Measurements from ENCODE around the gene NVL.

NVL gene

DNA sequence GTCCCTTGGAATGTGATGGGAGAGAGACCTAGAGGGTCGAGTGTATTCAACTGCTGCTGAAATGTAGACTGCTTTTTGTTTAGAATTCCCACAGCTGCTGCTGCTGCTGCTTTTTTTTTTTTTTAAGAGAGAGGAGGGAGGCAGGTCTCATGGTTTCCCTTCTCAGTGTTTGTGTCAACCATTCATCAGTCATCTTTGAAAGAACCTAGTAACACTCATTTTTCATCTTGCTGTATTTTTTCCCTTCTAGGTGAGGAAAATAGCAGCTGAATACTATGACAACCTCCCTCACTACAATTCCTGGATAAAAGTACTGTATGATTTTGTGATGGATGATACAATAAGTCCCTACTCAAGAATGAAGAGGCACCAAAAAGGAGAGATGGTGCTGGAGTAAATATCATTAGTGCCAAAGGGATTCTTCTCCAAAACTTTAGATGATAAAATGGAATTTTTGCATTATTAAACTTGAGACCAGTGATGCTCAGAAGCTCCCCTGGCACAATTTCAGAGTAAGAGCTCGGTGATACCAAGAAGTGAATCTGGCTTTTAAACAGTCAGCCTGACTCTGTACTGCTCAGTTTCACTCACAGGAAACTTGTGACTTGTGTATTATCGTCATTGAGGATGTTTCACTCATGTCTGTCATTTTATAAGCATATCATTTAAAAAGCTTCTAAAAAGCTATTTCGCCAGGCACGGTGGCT lies 137.7 kb downstream of the NVL start:
- DNase-seq = no peak

DNA sequence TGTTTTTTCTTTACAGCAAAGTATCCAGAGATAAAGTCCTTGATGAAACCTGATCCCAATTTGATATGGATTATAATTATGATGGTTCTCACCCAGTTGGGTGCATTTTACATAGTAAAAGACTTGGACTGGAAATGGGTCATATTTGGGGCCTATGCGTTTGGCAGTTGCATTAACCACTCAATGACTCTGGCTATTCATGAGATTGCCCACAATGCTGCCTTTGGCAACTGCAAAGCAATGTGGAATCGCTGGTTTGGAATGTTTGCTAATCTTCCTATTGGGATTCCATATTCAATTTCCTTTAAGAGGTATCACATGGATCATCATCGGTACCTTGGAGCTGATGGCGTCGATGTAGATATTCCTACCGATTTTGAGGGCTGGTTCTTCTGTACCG lies 140.4 kb downstream of the NVL start:
- no peak for DNase-seq

DNA sequence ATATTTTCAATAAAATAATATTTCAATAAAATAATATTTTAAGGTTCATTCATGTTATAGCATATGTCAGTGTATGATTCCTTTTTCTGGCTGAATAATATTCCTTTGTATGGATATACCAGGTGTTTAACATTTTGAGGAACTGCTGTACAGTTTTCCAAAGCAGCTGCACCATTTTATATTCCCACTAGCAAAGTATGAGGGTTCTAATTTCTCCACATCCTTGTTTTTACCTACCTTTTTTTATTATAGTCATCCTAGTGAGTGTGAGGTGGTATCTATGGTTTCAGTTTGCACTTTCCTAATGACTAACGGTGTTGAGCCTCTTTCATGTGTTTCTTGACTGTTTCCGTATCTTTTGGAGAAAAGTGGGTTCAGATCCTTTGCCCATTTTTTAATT lies 141.7 kb downstream of the NVL start:
- DNase-seq = no peak

DNA sequence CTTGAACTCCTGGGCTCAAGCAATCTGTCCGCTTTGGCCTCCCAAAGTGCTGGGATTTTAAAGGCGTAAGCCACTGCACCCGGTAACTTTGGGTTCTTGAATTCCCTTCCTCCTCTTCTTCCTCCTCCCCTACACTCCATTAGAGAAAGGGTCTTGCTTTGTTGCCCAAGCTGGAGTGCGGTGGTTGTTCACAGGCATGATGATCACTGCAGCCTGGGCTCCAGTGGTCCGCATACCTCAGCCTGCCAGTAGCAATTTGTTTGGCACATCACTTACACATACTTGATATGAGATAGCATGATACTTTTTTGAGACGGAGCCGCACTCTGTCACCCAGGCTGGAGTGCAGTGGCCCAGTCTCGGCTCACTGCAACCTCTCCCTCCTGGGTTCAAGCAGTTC lies 144.8 kb downstream of the NVL start:
- no peak for DNase-seq

DNA sequence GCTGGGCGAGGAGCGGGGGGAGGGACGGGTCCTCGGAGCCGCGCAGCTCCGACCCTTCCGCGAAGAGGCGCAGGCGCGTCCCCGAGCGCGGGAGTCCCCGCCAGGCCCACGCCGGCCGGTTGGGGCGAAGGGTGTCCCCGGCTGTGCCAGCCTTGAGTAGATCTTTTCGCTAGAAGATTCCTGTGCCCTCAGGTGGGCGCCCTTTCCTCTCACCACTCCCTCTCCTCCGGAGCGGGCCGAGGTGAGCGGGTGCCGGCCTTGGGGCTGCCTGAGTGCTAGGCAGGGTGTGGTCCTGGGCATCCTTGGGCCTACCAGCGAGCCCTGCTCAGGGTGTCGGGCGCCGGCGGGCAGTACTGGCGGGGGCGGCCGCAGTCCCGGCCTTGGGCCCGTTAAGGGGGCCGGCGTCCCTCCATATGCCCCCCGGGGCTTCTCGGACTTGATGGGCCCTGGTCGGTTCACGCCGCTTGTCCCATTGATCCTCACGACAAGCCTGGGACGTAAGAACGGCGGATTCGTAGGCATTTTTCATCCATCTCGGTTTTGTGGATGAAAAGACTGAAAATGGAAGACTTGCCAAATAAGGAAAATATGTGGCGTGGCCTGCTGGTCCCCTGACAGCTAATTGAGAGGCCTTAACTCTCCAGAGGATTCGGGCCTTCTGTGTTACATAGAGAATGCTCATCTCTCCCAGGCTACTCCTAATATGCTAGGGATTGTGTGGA lies 146.2 kb downstream of the NVL start:
- DNase-seq = peak; percentile 37

DNA sequence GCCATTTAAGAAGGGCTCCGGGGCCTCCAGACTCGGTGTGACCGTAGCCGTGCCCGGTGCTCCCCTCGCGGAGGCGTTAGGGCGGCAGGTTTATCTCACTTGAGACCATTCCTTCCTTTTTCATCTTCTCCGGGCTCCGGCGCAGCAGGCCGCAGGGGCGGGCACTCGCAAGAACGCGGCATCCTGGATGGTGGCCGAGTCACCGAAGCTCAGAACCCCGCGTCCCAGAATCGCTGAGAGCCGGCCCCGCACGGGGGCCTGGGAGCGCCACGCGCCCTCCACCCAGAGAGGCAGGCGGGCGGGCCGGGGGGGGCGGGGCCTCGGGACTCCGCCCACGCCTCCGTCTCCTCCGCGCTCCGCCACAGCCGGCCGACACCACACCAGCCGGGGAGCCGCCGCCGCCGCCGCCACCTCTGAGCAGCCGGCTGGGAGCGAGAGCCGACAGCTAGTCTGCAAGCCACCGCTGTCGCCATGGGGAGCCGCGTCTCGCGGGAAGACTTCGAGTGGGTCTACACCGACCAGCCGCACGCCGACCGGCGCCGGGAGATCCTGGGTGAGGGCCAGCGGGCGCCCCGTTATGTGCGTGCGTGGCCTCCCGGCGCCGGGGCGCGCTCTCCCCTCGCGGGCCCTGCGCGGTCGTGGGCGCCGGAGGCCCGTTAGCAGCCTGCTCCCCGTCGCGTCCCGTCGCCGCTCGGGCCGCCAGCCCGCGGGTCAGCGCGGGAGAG lies 146.9 kb downstream of the NVL start, which contains the start of gene DEGS1:
Gene DEGS1 (plus strand): TSS at position 375 of the 725 bp plus-strand sequence. CDS start 97 bp downstream, at position 472.
- DNase-seq = peak; percentile 84

DNA sequence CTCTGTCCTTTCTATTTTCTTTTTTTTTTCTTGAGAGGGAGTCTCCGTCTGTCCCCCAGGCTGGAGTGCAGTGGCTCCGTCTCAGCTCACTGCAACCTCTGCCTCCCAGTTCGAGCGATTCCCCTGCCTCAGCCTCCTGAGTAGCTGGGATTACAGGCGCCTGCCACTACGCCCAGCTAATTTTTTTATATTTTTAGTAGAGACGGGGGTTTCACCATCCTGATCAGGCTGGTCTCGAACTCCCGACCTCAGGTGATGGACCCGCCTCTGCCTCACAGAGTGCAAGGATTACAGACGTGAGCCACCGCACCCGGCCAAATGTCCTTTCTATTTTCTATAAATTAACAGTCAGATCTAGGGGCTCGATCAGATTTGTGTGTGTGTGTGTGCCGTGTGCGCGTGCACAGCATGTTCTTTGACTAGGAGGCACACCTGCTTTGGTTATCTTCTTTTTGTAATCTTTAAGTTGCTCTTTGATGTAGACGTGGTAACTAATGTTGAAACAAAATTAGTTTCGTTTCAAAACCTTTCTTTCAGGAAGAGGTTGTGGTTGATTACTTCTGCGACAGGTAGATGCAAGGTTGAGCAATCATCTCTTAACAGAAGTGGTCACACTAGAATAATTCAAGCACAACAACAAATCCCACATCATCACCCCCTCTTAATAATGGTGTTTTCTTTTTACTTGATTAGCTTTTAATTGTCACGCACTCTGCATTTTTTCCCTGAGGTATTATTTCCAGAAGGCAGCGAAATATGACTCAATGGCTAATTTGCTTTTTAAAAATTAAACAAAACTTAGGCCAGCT lies 147.7 kb downstream of the NVL start:
- peak; percentile 40 for DNase-seq

DNA sequence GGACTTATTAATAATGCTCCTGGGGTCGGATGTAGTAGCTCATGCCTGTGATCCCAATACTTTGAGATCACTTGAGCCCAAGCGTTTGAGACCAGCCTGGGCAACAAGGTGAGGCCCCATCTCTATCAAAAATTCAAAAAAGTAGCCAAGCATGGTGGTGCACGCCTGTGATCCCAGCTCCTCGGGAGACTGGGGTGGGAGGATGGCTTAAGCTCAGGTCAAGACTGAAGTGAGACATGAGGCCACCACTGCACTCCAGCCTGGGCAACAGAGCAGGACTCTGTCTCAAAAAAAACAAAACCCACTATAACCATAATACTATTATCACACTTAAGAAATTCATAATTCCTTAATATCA lies 148.5 kb downstream of the NVL start:
- DNase-seq = no peak

DNA sequence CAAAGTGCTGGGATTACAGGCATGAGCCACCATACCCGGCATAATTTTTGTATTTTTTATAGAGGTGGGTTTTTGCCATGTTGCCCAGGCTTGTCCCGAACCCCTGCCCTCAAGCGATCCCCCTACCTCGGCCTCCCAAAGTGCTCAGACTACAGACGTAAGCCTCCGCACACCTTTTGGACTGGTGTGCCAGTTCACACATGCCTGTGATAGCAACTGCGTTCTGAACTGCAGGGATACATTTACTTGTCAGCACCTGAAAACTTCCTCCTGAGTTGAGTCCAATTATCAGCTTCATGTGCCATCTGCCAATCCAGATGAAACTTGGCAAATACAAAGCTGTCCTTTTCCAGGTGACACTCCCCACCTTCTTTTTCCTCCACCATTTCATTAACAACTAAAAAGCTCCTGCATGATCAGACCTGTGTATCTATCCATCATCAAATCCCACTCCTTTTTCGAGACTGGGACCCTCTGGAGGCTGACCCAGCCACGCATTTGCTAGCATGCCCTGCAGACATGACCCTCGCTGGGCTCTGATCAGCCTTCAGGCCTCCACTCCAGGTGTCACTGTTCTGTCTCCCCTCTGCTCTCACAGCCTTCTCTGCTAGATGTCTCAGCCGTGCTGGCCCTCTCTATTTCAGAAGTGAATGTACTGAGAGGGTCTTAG lies 149.1 kb downstream of the NVL start:
- DNase-seq = no peak

DNA sequence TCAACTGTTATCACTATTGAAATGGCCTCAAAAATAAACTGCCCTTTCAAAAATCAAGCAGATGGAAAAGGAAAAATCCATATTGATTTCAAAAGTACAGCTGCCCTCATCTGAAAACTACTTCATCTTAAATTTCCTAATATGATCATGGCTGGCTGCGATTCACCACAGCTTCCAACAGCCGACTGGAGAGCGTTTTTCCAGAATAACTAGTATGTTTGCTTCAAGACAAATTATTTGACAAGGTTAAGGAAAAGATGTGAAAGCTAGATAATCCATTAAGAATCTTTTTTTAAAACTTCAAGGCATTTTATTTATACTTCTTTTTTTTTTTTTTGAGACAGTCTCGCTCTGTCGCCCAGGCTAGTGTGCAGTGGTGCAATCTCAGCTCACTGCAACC lies 151.1 kb downstream of the NVL start:
- no peak for DNase-seq

DNA sequence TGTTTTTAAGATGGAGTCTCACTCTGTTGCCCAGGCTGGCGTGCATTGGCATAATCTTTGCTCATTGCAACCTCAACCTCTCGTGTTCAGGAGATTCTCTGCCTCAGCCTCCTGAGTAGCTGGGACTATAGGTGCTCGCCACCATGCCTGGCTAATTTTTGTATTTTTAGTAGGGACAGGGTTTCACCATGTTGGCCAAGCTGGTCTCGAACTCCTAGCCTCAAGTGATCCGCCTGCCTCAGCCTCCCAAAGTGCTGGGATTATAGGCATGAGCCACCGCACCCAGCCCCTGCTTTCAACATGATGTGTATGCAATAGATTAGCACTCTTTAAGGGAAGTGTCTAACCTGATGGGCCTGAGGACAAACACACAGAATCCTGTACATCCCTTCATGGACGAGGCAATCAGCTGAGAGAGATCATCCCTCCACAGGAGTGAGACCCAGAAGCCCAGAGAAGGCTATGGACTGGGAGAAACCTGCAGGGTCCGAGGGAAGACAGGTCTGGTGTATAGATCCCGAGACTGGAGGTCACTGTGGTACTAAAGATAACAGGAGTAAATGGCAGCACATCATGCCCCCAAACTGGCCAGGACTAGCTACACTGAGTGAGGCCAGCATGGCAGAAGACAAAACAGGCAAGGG lies 152.5 kb downstream of the NVL start:
- no peak for DNase-seq

Measured in effector CD4-positive, alpha-beta T cell (primary cell).